NCI-H345 treated with DMSO at 0.1 percent for 48 hours (cell line): ENCODE measurements around the gene SLX4IP.
A peak's percentile ranks its signal among the peaks of the same experiment; 100 is the strongest.
"Not testable (repeated sequence)": the region's sequence is repeated elsewhere in the genome, so short reads cannot be mapped to it uniquely, and the experiment has no call there.

Source experiments
- DNase-seq: peaks from one replicate; lab custom pipeline; 2025; ENCODE audit not compliant: unreplicated experiment; lab: John Stamatoyannopoulos, UW

Gene SLX4IP

DNA sequence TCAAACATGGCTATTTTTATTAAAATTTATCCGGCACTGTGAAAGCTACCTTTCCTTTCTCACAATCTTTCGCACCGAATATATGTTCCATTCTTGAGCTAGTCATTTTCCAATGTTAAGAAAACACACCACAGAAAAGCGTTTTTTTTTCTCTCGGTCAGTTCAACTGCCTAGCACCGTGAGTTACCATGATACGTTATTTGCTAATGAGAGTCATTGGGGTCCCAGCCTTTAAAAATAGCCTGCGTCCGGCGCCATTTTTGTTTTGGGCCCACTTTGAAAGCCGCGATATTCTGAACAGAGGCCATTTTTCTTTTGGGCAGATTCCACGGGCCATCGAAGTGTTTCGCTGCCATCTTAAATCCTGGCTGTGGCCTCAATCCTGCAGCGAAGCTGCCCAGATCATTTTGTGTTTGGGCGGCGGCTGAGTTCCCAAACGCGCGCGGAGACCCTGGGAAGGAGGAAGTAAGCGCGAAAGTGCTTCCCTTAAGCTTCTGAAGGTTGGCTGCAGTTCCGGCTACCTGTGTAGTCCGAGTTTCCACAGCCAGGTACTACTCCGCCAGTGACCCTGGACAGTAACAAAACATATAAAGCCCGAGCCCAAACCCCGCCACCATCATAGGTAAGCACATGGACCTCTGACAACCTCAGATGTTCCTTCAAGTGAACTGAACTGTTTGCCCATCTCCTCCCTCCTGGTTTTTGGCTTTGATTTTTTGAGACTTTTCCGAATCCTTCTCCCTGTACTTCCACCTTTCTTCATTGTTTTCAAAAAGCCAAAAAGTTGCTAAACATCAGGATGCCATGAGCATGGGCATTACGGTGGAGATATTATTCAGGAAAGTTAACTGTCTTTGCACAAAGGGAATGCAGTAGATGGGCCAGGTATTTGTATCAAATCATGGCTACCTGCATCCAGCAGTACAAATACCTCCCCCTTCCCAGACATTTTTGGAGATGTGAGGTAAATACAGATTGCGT is at the start of gene SLX4IP:
Gene SLX4IP (plus strand): TSS at position 474 of the 981 bp plus-strand sequence. CDS start 22,900 bp downstream, outside the sequence.
- DNase-seq: peak; percentile 100

DNA sequence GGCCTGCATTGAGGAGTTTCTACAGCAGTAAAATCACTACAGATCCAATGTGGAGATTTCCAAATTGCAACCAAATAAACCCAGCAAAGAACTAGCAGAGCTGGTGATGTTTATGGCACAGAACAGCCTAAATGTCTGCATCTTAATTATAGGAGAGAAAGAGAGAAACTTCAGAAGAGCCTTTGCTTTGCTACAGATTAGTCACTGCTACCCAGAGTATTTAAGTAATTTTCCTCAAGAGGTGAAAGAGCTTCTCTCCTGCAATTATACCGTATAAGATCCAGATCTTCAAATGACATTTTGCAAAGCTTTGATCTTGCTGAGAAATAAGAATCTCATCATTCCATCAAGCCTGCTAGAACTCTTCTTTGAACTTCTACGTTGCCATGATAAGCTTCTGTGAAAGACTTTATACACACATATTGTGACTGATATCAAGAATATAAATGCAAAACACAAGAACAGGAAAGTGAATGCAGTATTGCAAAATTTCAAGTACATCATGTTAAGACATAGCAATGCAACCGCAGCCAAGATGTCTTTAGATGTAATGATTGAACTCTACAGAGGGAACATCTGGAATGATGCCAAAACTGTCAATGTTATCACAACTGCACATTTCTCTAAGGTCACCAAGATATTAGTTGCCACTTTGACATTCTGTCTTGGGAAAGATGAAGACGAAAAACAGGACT is 49.1 kb upstream of the SLX4IP start:
- DNase-seq: no peak

DNA sequence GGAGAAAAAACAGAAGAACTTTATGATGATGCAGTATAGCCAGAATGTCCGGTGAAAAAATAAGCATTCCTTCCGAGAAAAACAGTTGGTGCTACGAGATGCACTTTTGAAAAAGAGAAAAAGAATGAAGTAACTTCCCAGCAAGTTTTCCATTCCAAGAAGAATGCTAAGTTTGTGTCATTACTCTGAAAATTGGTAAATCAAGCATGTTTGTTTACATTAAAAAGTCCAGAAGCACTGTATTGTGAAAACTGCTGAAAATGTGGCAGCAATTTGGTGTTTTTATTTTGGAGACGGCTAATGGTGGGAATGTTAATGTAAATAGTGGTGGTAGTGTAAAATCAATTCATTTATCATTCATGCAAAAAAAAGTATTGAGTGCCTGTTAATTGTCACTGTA is 47.4 kb upstream of the SLX4IP start:
- DNase-seq: no peak

DNA sequence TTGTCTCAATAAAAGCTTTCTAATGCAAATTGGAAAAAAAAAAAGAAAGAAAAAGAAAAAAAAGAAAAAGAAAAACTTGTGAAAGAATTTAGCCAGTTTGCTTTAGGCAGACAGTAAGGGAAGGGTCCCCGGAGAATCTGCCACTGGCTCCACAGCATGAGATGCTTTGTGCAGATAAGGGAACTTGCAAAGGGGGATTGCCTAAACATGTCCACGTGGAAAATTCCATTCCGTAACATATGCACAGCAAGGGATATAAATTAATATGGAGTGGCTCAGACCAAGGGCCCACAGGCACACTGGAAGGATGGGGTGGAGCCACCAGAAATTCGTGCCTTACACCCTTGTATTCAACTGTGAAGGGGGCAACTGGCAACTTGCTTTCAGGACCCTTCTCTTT is 46.5 kb upstream of the SLX4IP start:
- DNase-seq: no peak

DNA sequence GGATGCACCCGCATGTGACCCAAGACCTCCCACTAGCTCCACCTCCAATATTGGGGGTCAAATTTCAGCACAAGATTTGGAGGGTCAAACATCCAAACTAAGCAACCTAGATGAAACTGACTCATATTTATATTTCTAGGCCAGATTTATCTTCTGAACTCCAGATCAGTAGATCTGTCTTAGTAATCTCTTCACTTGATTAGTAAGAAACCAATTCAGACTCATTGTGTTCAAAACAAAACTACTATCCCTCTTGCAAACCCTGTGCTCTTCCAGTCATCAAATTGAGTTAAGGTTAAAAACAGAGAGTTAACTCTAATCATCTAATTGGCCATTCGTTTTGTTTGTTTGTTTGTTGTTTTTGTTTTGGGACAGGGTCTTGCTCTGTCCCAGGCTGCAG is 44.4 kb upstream of the SLX4IP start:
- no peak for DNase-seq

DNA sequence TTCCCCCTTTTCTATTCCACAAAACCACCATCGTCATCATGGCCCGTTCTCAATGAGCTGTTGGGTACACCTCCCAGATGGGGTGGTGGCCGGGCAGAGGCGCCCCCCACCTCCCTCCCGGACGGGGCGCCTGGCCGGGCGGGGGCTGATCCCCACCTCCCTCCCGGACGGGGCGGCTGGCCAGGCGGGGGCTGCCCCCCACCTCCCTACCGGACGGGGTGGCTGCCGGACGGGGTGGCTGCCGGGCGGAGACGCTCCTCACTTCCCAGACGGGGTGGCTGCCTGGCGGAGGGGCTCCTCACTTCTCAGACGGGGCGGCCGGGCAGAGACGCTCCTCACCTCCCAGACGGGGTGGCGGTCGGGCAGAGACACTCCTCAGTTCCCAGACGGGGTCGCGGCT is 40.4 kb upstream of the SLX4IP start:
- DNase-seq: not testable (repeated sequence)

DNA sequence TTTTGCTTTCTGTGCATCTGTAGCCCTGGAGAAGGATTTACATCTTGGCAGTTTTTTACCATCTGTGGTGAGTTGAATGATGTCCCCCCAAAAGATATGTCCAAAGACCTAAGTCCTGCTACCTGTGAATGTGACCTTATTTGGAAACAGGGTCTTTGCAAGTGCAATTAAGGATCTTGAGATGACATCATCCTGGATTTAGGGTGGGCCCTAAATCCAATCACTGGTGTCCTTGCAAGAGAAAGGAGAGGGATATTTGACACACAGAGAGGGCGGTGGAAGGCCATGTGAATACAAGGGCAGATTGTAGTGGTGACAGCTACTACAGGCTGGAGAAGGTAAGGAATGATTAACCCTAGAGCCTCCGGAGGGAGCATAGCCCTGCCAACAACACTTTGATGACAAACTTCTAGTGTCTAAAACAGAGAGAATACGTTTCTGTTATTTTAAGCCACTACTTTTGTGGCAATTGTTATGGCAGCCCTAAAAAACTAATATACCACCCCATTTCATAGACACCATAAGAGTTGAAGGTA is 36.2 kb upstream of the SLX4IP start:
- no peak for DNase-seq

DNA sequence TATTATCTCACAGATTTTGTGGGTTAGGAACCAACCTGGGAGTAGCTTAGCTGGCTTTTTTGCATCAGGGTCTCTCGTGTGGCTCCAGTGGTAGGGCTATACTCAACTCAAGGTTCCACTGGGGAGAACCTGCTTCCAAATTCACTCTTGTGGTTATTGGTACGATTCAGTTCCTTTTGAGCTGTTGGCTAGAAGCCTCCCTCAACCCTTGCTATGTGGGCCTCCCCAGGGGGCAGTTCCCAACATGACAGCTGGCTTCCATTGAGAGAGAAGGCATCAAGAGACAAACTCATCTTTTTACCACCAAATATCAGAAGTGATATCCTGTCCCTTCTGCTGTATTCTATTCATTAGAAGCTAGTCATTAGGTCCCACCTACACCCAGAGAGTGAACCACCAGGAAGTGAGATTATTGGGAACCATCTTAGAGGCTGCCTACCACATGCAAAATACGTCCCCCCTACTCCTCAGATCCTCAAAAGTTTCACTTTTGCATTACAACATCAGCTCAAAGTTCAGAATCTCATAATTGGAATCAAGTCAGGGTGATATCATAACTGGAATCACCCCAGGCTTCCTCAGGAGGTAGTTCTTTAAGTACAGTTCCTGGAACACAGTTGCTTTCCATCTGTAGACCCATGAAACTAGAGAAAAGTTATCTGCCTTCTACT is 32.0 kb upstream of the SLX4IP start:
- no peak for DNase-seq

DNA sequence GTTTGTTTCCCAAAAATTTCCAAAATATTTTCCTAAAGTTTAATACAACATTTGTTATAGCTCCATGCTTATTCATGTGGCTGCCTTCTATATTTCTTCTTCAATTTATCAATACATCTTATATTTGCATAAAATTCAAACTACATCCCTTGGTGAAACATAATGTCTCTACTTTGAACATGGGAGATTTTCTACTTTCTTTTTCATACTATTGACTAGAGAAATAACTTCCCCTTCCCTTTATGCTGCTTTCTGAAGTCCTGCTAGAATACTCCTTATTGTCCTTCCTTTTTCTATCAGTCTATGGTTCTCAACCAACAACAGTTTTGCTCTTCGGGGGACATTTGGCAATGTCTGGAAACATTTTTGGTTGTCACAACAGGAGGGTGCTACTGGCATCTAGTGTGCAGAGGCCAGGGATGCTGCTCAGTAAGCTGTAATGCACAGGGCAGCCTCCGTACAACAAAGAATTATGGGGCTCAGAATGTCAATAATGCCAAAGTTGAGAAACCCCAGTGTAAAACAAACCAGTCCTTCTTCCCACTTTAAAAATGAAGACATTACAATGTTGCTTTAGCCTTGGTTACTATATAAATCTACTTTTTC is 31.0 kb upstream of the SLX4IP start:
- no peak for DNase-seq

DNA sequence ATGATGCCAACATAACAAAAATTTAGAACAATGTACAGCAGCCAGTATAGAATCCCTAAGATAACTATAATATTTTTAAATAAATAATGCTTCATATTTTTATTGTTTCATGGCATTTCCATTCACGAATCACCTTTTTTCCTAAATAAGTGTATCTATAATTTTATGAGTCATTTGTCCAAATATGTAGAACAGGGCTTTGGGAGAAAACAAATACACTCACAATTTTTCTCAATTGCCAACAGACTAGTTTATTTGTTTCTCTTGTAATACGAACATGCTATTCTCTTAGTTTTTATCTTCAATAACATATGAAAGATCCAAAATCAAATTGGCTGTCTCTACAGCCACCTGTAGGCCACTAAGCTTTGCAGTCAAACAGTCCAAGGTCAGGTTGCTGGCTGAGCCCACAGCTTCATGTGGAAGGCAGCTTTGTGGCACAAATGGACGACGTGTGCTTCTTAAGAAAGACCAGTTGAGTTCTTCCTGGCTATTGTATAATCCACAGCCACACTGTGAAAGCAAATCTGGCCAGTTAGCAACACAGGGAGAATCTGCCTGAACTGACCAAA is 30.1 kb upstream of the SLX4IP start:
- no peak for DNase-seq

DNA sequence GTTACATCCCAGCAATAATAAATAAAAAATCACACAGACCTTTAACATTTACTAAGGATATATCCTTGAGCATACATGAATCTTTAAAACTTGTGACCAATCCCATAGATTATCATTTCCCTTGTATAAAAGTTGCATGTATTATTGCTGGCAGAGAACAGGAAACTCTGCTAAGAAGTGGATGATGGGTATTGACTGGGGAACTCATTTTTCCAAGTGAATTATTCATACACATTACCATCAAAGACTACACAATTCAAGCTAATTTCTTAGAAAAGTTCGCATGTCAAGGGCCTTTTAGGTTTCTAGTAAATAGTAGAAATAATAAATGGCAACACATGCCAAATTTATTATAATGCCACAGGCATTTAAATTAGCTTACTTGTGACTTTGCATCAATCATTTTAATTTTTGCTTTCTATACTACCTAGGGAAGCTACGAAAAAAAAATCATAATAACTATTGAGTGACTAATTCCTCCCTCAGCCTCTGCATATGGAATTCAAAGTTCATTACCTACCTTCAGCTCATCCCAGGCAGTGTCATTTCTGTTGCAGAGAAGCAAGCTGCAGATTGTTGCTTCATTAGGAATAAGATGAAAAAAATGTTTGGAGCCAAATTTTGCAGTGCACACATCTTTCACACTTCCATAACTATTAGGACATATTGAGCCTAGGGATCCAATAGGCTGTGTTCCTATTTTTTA is 26.8 kb upstream of the SLX4IP start:
- no peak for DNase-seq

DNA sequence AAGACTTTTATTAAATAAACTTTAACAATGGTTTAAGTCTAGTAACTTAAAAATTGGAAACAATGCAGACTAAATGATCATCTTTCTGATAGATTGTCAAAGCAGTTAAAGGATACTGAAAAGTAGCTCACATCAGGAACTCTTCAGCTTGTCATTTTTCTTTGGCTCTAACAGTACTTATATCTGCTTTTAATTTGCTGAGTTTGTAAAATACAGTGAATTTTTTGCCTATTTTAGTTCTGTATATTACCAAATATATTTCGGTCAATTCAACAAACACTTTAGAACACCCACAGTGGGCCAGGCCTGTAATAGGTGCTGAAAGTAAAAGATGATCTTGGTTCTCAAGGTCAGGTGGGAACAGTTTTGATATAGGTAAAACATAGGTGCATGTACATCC is 23.4 kb upstream of the SLX4IP start:
- no peak for DNase-seq

DNA sequence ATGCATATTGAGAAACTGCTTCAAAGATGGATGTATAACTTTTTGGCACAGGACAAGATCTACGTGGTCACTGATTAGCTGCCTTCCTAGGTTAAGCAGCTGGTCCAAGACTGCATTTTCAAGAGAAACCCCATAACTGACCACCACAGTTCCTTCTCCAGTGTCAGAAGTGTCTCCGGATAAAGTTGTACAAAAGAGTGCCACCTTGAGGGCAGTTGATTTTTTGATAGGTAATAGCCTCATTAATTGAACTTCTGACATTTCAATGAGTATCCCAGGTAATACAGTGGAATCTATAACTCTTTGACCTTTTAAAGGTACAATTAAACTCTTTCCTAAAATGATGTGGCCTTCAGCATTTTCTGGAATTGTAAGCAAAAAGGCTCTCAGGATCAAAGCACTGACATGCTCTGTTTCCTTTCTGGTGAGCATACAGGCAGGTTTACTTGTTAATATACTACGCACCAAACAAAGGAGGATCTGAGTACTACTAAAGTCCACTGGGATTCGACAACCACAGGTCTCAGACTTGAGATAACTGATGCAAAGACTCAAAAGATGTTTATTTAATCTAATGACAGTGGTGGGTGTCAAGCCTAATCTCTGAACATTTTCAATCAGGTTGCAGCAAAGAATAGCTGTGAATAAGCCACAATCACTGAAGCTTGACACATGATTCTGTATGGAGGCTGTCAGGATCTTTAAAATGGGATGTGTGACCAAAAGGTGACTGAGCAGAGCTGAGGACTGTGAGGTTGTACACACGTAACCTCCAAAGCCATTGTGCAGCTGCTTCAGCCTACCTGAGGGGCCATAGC is 22.3 kb upstream of the SLX4IP start:
- DNase-seq: no peak

DNA sequence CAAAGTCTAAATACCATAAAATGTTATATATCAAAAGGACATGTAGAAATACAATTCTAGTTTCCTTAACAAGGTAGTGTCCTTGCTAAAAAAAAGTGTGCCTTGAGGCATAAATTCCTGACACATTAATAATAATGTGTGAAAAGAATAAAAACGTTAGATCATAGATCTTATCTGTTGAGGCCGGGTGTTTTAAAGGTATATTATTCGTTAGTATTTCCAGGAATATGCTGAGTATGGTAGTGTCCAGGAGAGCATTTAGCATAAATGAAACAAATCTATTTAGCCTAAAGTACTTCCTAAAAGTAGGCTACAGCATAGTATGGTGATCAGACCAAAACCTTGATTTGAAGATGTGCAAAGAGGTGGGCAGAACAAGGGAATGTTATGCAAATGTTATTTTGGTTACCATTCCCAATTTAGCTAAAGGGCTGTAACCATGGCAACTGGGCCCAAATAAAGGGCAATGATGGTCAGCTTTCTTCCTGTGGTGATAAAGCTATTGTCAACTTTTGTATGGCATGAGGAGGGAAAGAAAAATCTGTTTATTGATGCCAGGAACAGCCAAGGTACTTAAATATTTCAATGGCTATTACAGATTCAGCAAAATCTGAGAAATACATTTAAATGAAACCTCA is 20.0 kb upstream of the SLX4IP start:
- DNase-seq: no peak

DNA sequence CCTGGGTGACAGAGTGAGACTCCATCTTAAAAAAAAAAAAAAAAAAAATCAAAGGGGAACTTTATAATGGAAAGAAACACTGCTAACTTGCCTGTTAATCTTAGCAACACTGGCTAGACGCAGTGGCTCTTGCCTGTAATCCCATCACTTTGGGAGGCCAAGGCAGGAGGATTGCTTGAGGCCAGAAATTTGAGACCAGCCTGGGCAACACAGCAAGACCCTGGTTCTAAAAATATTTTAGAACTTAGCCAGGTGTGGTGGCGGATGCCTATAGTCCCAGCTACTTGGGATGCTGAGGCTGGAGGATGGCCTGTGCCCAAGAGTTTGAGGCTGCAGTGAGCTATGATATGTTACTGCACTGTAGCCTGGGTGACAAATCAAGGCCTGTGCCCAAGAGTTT is 17.9 kb upstream of the SLX4IP start:
- DNase-seq: not testable (repeated sequence)

DNA sequence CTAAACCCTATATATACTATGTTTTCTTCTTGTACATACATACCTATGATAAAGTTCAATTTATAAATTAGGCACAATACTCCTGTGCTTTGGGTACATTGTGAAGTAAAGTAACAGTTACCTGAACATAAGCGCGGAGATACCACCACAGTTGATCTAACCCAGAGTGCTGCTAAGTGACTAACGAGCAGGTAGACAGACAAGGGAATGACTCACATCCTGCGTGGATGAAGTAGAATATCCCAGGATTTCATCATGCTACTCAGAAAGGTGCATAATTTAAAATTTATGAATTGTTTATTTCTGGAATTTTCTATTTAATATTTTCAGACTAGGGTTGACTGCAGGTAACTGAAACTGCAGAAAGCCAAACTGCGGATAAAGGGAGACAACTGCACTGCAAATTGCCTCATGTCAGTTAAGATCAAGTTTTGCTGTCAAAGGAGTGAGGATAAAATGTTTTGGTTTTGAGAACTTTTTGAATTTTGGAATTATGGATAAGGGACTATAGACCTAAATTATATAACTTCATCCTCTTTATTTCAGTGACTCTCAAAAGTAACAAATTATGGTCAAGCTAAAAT is 15.5 kb upstream of the SLX4IP start:
- no peak for DNase-seq

DNA sequence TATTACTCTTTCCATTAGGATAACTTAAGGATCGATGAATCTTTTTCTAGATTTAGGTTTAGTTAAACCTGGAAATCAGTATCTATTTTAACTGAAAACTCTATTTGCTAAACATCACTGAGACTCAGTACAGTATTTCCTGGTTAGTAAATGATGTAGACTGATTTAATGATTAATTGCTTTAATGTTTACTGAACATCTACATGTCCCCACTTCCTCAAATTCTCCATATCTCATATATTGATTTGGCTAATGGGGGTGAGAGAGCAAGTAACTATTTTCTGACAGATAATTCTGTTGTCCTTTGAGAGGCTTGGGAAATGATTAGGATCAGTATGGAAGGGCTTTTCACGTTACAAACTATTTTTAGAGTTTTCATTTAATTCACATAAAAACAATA is 11.4 kb upstream of the SLX4IP start:
- DNase-seq: no peak

DNA sequence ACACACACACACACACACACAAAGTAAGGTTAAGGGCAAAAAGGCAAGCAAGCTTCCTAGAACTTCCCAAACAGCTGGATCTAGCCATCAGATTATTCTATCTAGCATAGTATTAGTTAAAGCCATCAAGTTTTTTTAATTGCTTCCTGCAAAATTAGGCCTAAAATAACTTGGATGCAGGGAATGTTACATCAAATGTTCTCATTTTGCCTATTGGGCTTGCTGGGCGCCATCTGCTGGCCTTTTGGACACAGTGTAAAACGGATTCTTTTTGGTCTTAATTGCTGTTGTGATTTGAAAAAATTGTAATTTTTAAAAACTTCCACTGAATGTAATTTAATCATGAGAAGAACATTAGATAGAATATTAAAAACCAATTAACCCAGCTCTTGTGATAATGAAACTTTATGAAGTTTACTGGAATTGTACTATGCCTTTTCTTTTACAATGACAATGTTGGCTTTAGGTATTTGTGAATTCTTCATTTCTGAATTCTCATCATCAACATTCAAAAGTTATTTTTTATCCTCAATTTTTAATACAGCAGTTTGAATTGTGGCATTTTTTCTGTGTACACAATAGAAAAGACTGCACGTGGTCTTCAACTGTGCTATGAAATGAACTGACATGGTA is 7.9 kb upstream of the SLX4IP start:
- DNase-seq: peak; percentile 51
